Natural killer cell (primary cell): ENCODE data around the gene GRWD1. TPM values are rescaled to one million over a fixed set of nuclear protein-coding genes. Genes with fewer than 3 reads are reported as not detected.

Experiments used
- ATAC-seq, 3 donors: fragments of 150-1000 bp in 2 of 3; fragments of 200-7000 bp in 1 of 3; cut with Tn5 transposase; 1 replicate in 1 of 3; 2 replicates in 2 of 3; pipeline ENCODE4 v1.10.0; 2021; ENCODE audit warnings: mild to moderate bottlenecking in 2 of 3, moderate library complexity in 2 of 3
- DNase-seq, 2 donors: peaks; one replicate each; pipeline versions ENCODE4 v3.0.0 to v3.0.0-alpha.2; 2013 to 2021; ENCODE audit warnings: mixed read lengths in 1 of 2
- H3K27ac ChIP-seq: one replicate; pipeline ENCODE4 v1.5.1; 2013; ENCODE audit warnings: mild to moderate bottlenecking, low read length
- H3K27me3 ChIP-seq: one replicate; pipeline ENCODE4 v1.6.1; 2013; ENCODE audit warnings: low read length; ENCODE audit not compliant: control insufficient read depth, insufficient read depth
- H3K36me3 ChIP-seq: one replicate; pipeline ENCODE4 v1.6.1; 2013; ENCODE audit warnings: low read length; ENCODE audit not compliant: control insufficient read depth, insufficient read depth
- H3K4me1 ChIP-seq: one replicate; pipeline ENCODE4 v1.6.1; 2013; ENCODE audit warnings: low read length; ENCODE audit not compliant: control insufficient read depth, insufficient read depth
- H3K4me3 ChIP-seq: one replicate; pipeline ENCODE4 v1.5.1; 2013; ENCODE audit warnings: low read length
- H3K9me3 ChIP-seq: one replicate; pipeline ENCODE4 v1.6.1; 2013; ENCODE audit warnings: low read length; ENCODE audit not compliant: control insufficient read depth, insufficient read depth
- H3K27ac Mint-ChIP-seq, 2 donors: one replicate each; pipeline ENCODE4 v1.8.0; 2022; ENCODE audit warnings: mild to moderate bottlenecking in 2 of 2, mixed read lengths in 2 of 2, moderate library complexity in 1 of 2
- H3K27me3 Mint-ChIP-seq, 2 donors: one replicate each; pipeline ENCODE4 v1.8.0; 2022; ENCODE audit warnings: low read depth in 2 of 2, mixed read lengths in 2 of 2
- H3K36me3 Mint-ChIP-seq: one replicate; pipeline ENCODE4 v1.8.0; 2022; ENCODE audit warnings: mixed read lengths
- H3K4me1 Mint-ChIP-seq, 2 donors: one replicate each; pipeline ENCODE4 v1.8.0; 2022; ENCODE audit warnings: mixed read lengths in 2 of 2
- H3K4me3 Mint-ChIP-seq: one replicate; pipeline ENCODE4 v1.8.0; 2022; ENCODE audit warnings: mild to moderate bottlenecking, moderate library complexity, mixed read lengths
- H3K9me3 Mint-ChIP-seq, 2 donors: one replicate each; pipeline ENCODE4 v1.8.0; 2022; ENCODE audit warnings: mixed read lengths in 2 of 2
- WGBS: methylation state at CpG from one replicate; pipeline ENCODE4 v1.1.7; 2013; ENCODE audit warnings: missing lambda C conversion rate; ENCODE audit not compliant: insufficient coverage; 5-methylcytosine and 5-hydroxymethylcytosine counted together
- intact Hi-C: fragments of 100-400 bp; cut with micrococcal nuclease; formaldehyde crosslinking; loops from one replicate; pipeline ENCODE4 v1.14.2; 2022
- total RNA-seq, 4 donors: library from RNA; stranded (reverse); fragments of 120-200 nt in 1 of 4; gene quantifications; one replicate each; pipeline versions ENCODE4 v1.2.3 to v1.2.4, GENCODE V29; 2013 to 2022
- TF ChIP-seq, protein P1 (sequence below): fragments of 200-600 bp; IDR thresholded peaks from one replicate; pipeline ENCODE4 v1.8.0; 2022; ENCODE audit warnings: antibody characterized with exemption

GRWD1 gene
- total RNA-seq, 3 donors from 2014 or later (not counting 1 experiment from before 2014, with no cell fraction given) = 14.2 to 29.0 (median 16.7) TPM

DNA sequence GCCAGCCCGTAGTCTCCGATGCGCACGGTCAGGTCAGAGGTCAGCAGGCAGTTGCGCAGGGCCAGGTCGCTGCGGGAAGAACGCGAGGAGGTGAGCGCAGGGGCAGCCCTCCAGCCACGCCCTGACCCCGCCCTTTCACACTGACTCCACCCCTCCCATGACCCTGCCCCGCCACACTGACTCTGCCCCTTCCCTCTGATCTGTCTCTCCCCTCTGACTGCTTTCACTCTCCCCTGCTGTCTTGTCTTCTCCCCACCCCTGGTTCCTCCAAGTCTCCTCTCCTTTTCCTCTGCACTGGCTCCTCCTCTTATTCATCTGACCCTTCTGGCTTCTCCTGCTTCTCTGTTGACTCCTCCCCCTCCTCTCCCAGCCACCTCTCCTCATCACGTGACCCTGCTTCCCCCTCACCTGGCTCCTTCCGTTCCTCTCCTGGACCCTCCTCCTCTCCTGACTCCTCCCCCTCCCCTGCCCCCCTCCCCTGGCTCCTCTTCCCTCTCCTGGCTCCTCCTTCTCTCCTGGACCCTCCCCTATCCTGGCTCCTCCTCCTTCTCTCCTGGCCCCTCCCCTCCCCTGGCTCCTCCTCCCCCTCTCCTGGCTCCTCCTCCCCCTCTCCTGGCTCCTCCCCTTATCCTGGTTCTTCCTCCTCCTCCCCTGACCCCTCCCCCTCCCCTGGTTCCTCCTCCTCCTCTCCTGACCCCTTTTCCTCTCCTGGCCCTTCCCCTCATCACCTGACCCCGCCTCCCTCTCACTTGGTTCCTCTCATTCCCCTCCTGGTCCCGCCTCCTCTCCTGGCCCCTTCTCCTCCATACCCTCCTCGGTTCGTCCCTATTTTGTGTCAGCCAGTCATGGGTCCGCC lies 55.9 kb downstream of the GRWD1 start:
- no peaks in the 10 kb centered on the region for H3K9me3 ChIP-seq
- no peaks in the 10 kb centered on the region for H3K9me3 Mint-ChIP-seq
- peaks cover 29% of the 10 kb centered on the region for H3K4me1 ChIP-seq
- ATAC-seq (peak; percentile 64 to 72 (median 70)), DNase-seq (peak in 1 of 2 donors; percentile 83)
- H3K4me3 Mint-ChIP-seq = peak overlapping the region; percentile 70
- H3K4me1 Mint-ChIP-seq = peaks cover 17 to 28% of the 10 kb centered on the region in 2 donors
- peak overlapping the region in 1 of 2 donors; percentile 54 for H3K27ac Mint-ChIP-seq
- 11% methylated on average over 20 of the region's 20 CpGs for WGBS
- H3K27me3 Mint-ChIP-seq = peaks cover 0 to 18% of the 10 kb centered on the region in 2 donors
- H3K27me3 ChIP-seq = peaks cover 21% of the 10 kb centered on the region
- no peak overlapping the region for H3K27ac ChIP-seq
- H3K4me3 ChIP-seq = no peak overlapping the region
- TF ChIP-seq, protein P1, sequence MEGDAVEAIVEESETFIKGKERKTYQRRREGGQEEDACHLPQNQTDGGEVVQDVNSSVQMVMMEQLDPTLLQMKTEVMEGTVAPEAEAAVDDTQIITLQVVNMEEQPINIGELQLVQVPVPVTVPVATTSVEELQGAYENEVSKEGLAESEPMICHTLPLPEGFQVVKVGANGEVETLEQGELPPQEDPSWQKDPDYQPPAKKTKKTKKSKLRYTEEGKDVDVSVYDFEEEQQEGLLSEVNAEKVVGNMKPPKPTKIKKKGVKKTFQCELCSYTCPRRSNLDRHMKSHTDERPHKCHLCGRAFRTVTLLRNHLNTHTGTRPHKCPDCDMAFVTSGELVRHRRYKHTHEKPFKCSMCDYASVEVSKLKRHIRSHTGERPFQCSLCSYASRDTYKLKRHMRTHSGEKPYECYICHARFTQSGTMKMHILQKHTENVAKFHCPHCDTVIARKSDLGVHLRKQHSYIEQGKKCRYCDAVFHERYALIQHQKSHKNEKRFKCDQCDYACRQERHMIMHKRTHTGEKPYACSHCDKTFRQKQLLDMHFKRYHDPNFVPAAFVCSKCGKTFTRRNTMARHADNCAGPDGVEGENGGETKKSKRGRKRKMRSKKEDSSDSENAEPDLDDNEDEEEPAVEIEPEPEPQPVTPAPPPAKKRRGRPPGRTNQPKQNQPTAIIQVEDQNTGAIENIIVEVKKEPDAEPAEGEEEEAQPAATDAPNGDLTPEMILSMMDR = no peak
- intact Hi-C loops = no loop called here
- no peaks in the 10 kb centered on the region for H3K36me3 ChIP-seq
- H3K36me3 Mint-ChIP-seq = no peaks in the 10 kb centered on the region

DNA sequence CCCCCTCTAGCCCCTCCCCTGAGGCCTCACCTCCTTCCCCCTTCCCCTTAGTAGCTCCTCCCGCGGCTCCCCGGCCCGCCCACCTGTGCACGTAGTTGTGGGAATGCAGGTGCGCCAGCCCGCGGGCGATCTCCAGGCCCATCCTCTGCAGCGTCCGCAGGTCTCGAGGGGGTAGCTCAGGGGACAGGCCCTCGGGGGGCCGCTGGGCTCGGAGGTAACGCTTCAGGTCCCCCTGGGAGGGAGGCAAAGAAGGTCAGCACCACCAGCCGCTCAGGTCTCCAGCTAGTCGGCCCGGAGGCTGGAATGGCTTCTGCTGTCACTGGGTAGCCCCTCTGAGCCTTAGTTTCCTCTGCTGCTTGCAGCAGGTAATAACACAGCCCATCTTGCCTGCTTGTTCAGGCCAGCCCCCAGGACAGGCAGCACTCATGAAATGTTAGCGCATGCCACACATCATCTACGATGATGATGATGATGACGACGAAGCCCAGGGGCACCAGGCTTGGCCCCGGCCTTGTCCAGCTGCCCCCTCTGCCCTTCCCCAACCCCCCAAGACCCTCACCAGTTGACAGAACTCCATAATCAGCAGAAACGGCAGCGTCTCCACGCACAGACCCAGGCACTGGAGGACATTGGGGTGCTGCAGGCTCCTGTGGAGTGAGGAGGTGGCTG lies 56.7 kb downstream of the GRWD1 start:
- TF ChIP-seq, protein P1 = no peak
- H3K27ac Mint-ChIP-seq = no peak overlapping the region
- WGBS = 30% methylated on average over 27 of the region's 27 CpGs
- H3K9me3 ChIP-seq = no peaks in the 10 kb centered on the region
- DNase-seq (no peak), ATAC-seq (peak; percentile 36 to 62 (median 59))
- H3K27me3 ChIP-seq = peaks cover 15% of the 10 kb centered on the region
- no peak overlapping the region for H3K4me3 Mint-ChIP-seq
- no peak overlapping the region for H3K4me3 ChIP-seq
- H3K36me3 ChIP-seq = no peaks in the 10 kb centered on the region
- no peaks in the 10 kb centered on the region for H3K9me3 Mint-ChIP-seq
- peaks cover 0 to 18% of the 10 kb centered on the region in 2 donors for H3K27me3 Mint-ChIP-seq
- no peak overlapping the region for H3K27ac ChIP-seq
- intact Hi-C loops = no loop called here
- peaks cover 29% of the 10 kb centered on the region for H3K4me1 ChIP-seq
- no peaks in the 10 kb centered on the region for H3K36me3 Mint-ChIP-seq
- H3K4me1 Mint-ChIP-seq = peaks cover 17 to 28% of the 10 kb centered on the region in 2 donors

DNA sequence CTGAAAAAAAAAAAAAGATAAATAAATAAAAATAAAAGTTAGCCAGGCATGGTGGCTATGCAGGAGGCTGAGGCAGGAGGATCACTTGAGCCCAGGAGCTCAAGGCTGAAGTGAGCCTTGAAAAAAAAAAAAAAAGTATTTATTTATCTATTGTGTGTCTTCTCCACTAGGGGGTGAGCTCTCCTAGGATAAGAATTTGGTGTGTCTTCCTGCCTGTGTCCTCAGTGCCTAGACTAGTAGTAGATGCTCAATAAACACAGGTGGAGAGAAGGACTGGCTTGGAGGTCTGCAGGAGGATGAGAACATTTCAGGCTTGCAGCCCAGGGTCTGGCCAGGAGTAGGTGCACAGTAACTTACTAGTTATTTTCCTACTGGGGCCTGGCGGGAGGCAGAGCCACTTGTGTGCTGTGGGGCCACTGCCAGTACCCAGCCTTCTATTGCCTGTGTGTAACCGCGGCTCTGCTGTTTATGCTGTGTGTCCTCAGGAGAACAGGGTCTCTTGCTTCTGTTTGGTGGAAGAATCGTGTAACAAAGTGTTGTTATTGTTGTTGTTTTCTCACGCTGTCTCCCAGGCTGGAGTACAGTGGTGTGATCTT lies 60.5 kb downstream of the GRWD1 start:
- Mint-ChIP-seq H3K27me3 (peaks cover 0 to 8% of the 10 kb centered on the region in 2 donors), H3K36me3 (no peaks in the 10 kb centered on the region), H3K9me3 (no peaks in the 10 kb centered on the region), H3K4me1 (peaks cover 6 to 20% of the 10 kb centered on the region in 2 donors), H3K4me3 (no peak overlapping the region), H3K27ac (no peak overlapping the region)
- peak in 1 of 2 donors; percentile 74 for DNase-seq
- H3K27me3 ChIP-seq = peaks cover 7% of the 10 kb centered on the region
- H3K27ac ChIP-seq = no peak overlapping the region
- H3K9me3 ChIP-seq = no peaks in the 10 kb centered on the region
- H3K4me3 ChIP-seq = no peak overlapping the region
- TF ChIP-seq, protein P1 = peak; percentile 54
- intact Hi-C loops = loop anchor here (1.0 kb wide), 1 partner anchor 78 kb away; no protein-coding TSS in a partner anchor
- H3K4me1 ChIP-seq = peaks cover 24% of the 10 kb centered on the region
- H3K36me3 ChIP-seq = no peaks in the 10 kb centered on the region
- peak in 2 of 3 donors; percentile 32 to 37 for ATAC-seq
- WGBS = 90% methylated on average over 5 of the region's 5 CpGs

Other genes with a start within 250 kb of the GRWD1 start
- gene CARD8, start 190.1 kb upstream of the GRWD1 start, total RNA-seq = 100 to 1,000 TPM; 147 to 216 (median 154) TPM
- not detected for gene ZNF114, start 175.9 kb upstream of the GRWD1 start, total RNA-seq
- 100 to 1,000 TPM; 284 to 342 (median 334) TPM for gene EMP3, start 120.4 kb upstream of the GRWD1 start, total RNA-seq
- 10 to 100 TPM; 10.2 to 12.3 (median 11.1) TPM for gene TMEM143, start 82.0 kb upstream of the GRWD1 start, total RNA-seq
- not detected for gene SYNGR4, start 81.6 kb upstream of the GRWD1 start, total RNA-seq
- gene KDELR1, start 54.4 kb upstream of the GRWD1 start, total RNA-seq = 10 to 100 TPM; 41.5 to 47.5 (median 46.0) TPM
- gene GRIN2D, start 52.3 kb upstream of the GRWD1 start, total RNA-seq = under 1 TPM; 0.05 to 0.28 (median 0.07) TPM
- gene KCNJ14, start 9.6 kb downstream of the GRWD1 start, total RNA-seq = 1 to 10 TPM in 1 of 3 donors, under 1 TPM in 2; 0.77 to 1.2 (median 0.85) TPM
- gene CYTH2, start 23.4 kb downstream of the GRWD1 start, total RNA-seq = 10 to 100 TPM; 38.5 to 44.1 (median 39.2) TPM
- gene LMTK3, start 65.9 kb downstream of the GRWD1 start, total RNA-seq = 1 to 10 TPM in 2 of 3 donors, under 1 TPM in 1; 0.64 to 2.9 (median 1.9) TPM
- under 1 TPM in 1 of 3 donors, not detected in 2; 0.40 TPM for gene SULT2B1, start 106.2 kb downstream of the GRWD1 start, total RNA-seq
- not detected for gene SPACA4, start 160.8 kb downstream of the GRWD1 start, total RNA-seq
- 1 to 10 TPM in 2 of 3 donors, under 1 TPM in 1; 0.70 to 1.3 (median 1.1) TPM for gene FAM83E, start 169.1 kb downstream of the GRWD1 start, total RNA-seq
- gene RPL18, start 173.2 kb downstream of the GRWD1 start, total RNA-seq = 1,000 to 10,000 TPM in 2 of 3 donors, 100 to 1,000 TPM in 1; 900 to 1,086 (median 1,066) TPM
- 10 to 100 TPM; 18.6 to 28.3 (median 23.2) TPM for gene SPHK2, start 173.5 kb downstream of the GRWD1 start, total RNA-seq
- 10 to 100 TPM; 16.4 to 31.2 (median 24.3) TPM for gene DBP, start 191.4 kb downstream of the GRWD1 start, total RNA-seq
- gene CA11, start 200.2 kb downstream of the GRWD1 start, total RNA-seq = 10 to 100 TPM in 2 of 3 donors, 1 to 10 TPM in 1; 9.2 to 11.9 (median 11.0) TPM
- 1 to 10 TPM; 1.3 to 3.4 (median 2.1) TPM for gene NTN5, start 227.0 kb downstream of the GRWD1 start, total RNA-seq
- gene FUT2, start 250.0 kb downstream of the GRWD1 start, total RNA-seq = not detected